Panc1 (cell line): ENCODE measurements around the gene AGBL4. TPM values are rescaled to one million over a fixed set of nuclear protein-coding genes. Genes with fewer than 3 reads are reported as not detected.

Source experiments
- ATAC-seq: fragments of 200-7000 bp; cut with Tn5 transposase; 2 replicates; pipeline ENCODE4 v1.9.1; 2020; ENCODE audit warnings: mild to moderate bottlenecking, moderate library complexity
- BruUV-seq: library from RNA; stranded (reverse); fragments of 400-500 nt; replicated peaks from 2 replicates; lab custom pipeline; 2021; lab: Mats Ljungman, UMichigan
- CTCF ChIA-PET: fragments of 300-600 bp; sonication (Branson Sonifier 250); formaldehyde crosslinking; loops from one replicate; lab custom pipeline; 2022; ENCODE audit warnings: antibody characterized with exemption; lab: Charles Lee
- POLR2A ChIA-PET: fragments of 300-600 bp; sonication (Branson Sonifier 250); formaldehyde crosslinking; loops from one replicate; lab custom pipeline; 2022; ENCODE audit warnings: antibody characterized with exemption; lab: Charles Lee
- DNase-seq: peaks from one replicate; pipeline ENCODE4 v3.0.0-alpha.2; 2010; ENCODE audit warnings: low read depth, low spot score
- H3K27ac ChIP-seq: 2 replicates; pipeline ENCODE4 v1.5.1; 2011; ENCODE audit warnings: mild to moderate bottlenecking, low read length, inconsistent platforms
- H3K27me3 ChIP-seq: fragments of 200-500 bp; sonication (Bioruptor generic); 2 replicates; pipeline ENCODE4 v1.6.0; 2014; ENCODE audit warnings: low read length, inconsistent platforms; ENCODE audit not compliant: control insufficient read depth, insufficient read depth
- H3K36me3 ChIP-seq: fragments of 200-500 bp; sonication (Bioruptor generic); 2 replicates; pipeline ENCODE4 v1.5.1; 2014; ENCODE audit warnings: inconsistent platforms, mild to moderate bottlenecking, low read length, moderate library complexity; ENCODE audit not compliant: control insufficient read depth, insufficient read depth
- H3K4me1 ChIP-seq: 2 replicates; pipeline ENCODE4 v1.5.1; 2011; ENCODE audit warnings: inconsistent platforms, mild to moderate bottlenecking, low read length, moderate library complexity; ENCODE audit not compliant: control insufficient read depth, insufficient read depth
- H3K4me3 ChIP-seq, 2 experiments: 2 replicates each; pipeline ENCODE4 v1.5.1; 2011 to 2012; ENCODE audit warnings: low read depth in 2 of 2, low read length in 2 of 2, mild to moderate bottlenecking in 2 of 2, inconsistent platforms in 1 of 2, moderate library complexity in 1 of 2
- H3K9me3 ChIP-seq: fragments of 200-500 bp; sonication (Bioruptor generic); 2 replicates; pipeline ENCODE4 v1.5.1; 2014; ENCODE audit warnings: low read depth, mild to moderate bottlenecking, inconsistent platforms, low read length, moderate library complexity; ENCODE audit not compliant: control insufficient read depth, insufficient read depth
- POLR2AphosphoS5 ChIP-seq: IDR thresholded peaks from 2 replicates; pipeline ENCODE4 v1.6.1; 2012; ENCODE audit warnings: mild to moderate bottlenecking, low read depth, low read length, moderate library complexity
- SIN3A ChIP-seq: IDR thresholded peaks from 2 replicates; pipeline ENCODE4 v1.6.1; 2012; ENCODE audit warnings: low read depth, mild to moderate bottlenecking, low read length, moderate library complexity, borderline replicate concordance; ENCODE audit not compliant: insufficient read depth
- TCF7L2 ChIP-seq: IDR thresholded peaks from 2 replicates; pipeline ENCODE4 v1.6.1; 2011; ENCODE audit warnings: mild to moderate bottlenecking, low read depth, low read length, inconsistent platforms
- in situ Hi-C: cut with HindIII; loops from 2 replicates; pipeline ENCODE4 v1.10.0; 2016; ENCODE audit warnings: low sequenced_read_pairs, low pct_unique_long_range_greater_than_20kb
- intact Hi-C: fragments of 100-400 bp; cut with micrococcal nuclease; formaldehyde crosslinking; loops from one replicate; pipeline ENCODE4 v1.10.0; 2022; ENCODE audit not compliant: unreplicated experiment
- total RNA-seq: library from RNA; stranded (reverse); gene quantifications from one replicate; pipeline ENCODE4 v1.2.1, GENCODE V29; 2021; ENCODE audit not compliant: unreplicated experiment
- TF ChIP-seq, protein P1 (sequence below): fragments of 450-650 bp; IDR thresholded peaks from 2 replicates; pipeline ENCODE4 v1.5.1; 2017; ENCODE audit warnings: mild to moderate bottlenecking
- TF ChIP-seq, protein P2 (sequence below), 2 experiments: IDR thresholded peaks; 2 replicates each; pipeline ENCODE4 v1.6.1; 2011 to 2012; ENCODE audit warnings: low read depth in 2 of 2, control low read depth in 1 of 2, low read length in 1 of 2, mild to moderate bottlenecking in 1 of 2, moderate library complexity in 1 of 2; ENCODE audit not compliant: insufficient read depth in 1 of 2

AGBL4 gene
- total RNA-seq, 1 experiment from 2014 or later, result not detected

DNA sequence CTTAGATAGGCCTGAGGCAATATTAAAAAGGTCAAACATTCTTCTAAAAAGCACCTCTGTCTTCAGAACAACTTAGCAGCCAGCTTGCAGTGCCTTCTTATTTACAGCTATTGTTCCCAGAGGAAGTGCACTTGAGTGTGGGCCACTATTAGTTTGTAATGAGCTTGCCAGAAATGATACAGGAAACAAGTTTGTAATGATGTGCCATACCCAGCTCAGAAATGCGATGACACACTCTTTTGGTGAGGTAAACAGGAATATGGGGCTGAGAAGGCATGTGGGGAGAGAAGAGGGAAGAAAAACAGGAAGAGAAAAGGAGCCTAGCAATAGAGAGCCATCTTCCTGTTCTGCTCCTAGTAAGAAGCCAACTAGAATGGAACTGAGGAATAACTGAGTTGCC, 295.4 kb downstream of the AGBL4 start:
- no peaks in the 10 kb centered on the region for H3K4me1 ChIP-seq
- no peak overlapping the region for H3K4me3 ChIP-seq
- intact Hi-C loops (no loop called here), in situ Hi-C loops (no loop called here)
- no peak for ATAC-seq
- no peak overlapping the region for H3K27ac ChIP-seq
- DNase-seq, result no peak
- H3K27me3 ChIP-seq, result no peaks in the 10 kb centered on the region
- no peaks in the 10 kb centered on the region for H3K9me3 ChIP-seq
- ChIA-PET CTCF (no interaction called here), POLR2A (no interaction called here)
- H3K36me3 ChIP-seq, result no peaks in the 10 kb centered on the region
- TF ChIP-seq SIN3A (no peak), TCF7L2 (no peak), POLR2AphosphoS5 (no peak)
- TF ChIP-seq, protein P1, sequence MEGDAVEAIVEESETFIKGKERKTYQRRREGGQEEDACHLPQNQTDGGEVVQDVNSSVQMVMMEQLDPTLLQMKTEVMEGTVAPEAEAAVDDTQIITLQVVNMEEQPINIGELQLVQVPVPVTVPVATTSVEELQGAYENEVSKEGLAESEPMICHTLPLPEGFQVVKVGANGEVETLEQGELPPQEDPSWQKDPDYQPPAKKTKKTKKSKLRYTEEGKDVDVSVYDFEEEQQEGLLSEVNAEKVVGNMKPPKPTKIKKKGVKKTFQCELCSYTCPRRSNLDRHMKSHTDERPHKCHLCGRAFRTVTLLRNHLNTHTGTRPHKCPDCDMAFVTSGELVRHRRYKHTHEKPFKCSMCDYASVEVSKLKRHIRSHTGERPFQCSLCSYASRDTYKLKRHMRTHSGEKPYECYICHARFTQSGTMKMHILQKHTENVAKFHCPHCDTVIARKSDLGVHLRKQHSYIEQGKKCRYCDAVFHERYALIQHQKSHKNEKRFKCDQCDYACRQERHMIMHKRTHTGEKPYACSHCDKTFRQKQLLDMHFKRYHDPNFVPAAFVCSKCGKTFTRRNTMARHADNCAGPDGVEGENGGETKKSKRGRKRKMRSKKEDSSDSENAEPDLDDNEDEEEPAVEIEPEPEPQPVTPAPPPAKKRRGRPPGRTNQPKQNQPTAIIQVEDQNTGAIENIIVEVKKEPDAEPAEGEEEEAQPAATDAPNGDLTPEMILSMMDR, result no peak
- TF ChIP-seq, protein P2, sequence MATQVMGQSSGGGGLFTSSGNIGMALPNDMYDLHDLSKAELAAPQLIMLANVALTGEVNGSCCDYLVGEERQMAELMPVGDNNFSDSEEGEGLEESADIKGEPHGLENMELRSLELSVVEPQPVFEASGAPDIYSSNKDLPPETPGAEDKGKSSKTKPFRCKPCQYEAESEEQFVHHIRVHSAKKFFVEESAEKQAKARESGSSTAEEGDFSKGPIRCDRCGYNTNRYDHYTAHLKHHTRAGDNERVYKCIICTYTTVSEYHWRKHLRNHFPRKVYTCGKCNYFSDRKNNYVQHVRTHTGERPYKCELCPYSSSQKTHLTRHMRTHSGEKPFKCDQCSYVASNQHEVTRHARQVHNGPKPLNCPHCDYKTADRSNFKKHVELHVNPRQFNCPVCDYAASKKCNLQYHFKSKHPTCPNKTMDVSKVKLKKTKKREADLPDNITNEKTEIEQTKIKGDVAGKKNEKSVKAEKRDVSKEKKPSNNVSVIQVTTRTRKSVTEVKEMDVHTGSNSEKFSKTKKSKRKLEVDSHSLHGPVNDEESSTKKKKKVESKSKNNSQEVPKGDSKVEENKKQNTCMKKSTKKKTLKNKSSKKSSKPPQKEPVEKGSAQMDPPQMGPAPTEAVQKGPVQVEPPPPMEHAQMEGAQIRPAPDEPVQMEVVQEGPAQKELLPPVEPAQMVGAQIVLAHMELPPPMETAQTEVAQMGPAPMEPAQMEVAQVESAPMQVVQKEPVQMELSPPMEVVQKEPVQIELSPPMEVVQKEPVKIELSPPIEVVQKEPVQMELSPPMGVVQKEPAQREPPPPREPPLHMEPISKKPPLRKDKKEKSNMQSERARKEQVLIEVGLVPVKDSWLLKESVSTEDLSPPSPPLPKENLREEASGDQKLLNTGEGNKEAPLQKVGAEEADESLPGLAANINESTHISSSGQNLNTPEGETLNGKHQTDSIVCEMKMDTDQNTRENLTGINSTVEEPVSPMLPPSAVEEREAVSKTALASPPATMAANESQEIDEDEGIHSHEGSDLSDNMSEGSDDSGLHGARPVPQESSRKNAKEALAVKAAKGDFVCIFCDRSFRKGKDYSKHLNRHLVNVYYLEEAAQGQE (IDR thresholded peaks at IDR 0.05; ENCODE audit: insufficient read depth in 1 of 2, low read depth in 2 of 2, low read length in 1 of 2), result no peak
- BruUV-seq, result no TSS peak

DNA sequence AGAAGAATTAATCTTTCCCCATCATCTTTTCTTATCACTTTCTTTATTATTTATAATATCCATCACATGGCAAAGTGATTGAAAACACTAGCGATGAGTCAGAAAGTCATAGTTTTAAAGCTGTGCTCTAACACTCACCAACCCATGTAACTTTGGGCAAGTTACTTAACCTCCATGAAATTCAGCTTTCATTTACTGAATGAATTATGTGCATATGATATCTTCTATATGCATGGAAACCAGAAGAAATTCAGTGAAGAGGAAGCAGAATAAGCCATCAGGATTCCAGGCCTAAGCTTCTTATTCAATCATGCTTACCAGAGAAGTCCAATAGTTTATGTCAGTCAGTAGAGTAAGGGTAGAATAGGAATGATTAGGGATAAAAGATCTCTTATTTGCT, 300.1 kb downstream of the AGBL4 start:
- no TSS peak for BruUV-seq
- CTCF ChIA-PET, result no interaction called here

More for the DNA sequence above, 300.1 kb downstream of the AGBL4 start:
- in situ Hi-C loops (no loop called here), intact Hi-C loops (no loop called here)
- ATAC-seq, result no peak
- no peaks in the 10 kb centered on the region for H3K9me3 ChIP-seq
- no peaks in the 10 kb centered on the region for H3K4me1 ChIP-seq
- POLR2A ChIA-PET, result no interaction called here
- no peak for DNase-seq
- no peaks in the 10 kb centered on the region for H3K36me3 ChIP-seq
- TF ChIP-seq, protein P1, result no peak
- TF ChIP-seq SIN3A (no peak), TCF7L2 (no peak), POLR2AphosphoS5 (no peak)
- TF ChIP-seq, protein P2 (IDR thresholded peaks at IDR 0.05; ENCODE audit: insufficient read depth in 1 of 2, low read depth in 2 of 2, low read length in 1 of 2), result no peak
- no peaks in the 10 kb centered on the region for H3K27me3 ChIP-seq
- H3K27ac ChIP-seq, result no peak overlapping the region
- H3K4me3 ChIP-seq, result no peak overlapping the region
